MM.1S (cell line): ENCODE data around the gene MPDU1.

ENCODE experiments used
- DNase-seq: peaks from one replicate; pipeline ENCODE4 v3.0.0-alpha.2; 2015
- H2AFZ ChIP-seq: fragments of 300-600 bp; sonication (generic); 2 replicates; pipeline ENCODE4 v1.6.0; 2016; ENCODE audit warnings: antibody characterized with exemption, low read length
- H3F3A ChIP-seq: fragments of 300-600 bp; sonication (generic); 2 replicates; pipeline ENCODE4 v1.6.1; 2016; ENCODE audit warnings: mild to moderate bottlenecking, antibody characterized with exemption, low read length, moderate library complexity, mixed read lengths; ENCODE audit not compliant: insufficient read depth
- H3K27ac ChIP-seq: fragments of 300-600 bp; sonication (generic); 2 replicates; pipeline ENCODE4 v1.5.1; 2016; ENCODE audit warnings: mild to moderate bottlenecking, low read length
- H3K27me3 ChIP-seq: fragments of 300-600 bp; sonication (generic); replicated peaks from 2 replicates; pipeline ENCODE4 v1.6.0; 2016; ENCODE audit warnings: low read length; ENCODE audit not compliant: insufficient read depth
- H3K36me3 ChIP-seq: fragments of 300-600 bp; sonication (generic); replicated peaks from 2 replicates; pipeline ENCODE4 v1.6.1; 2016; ENCODE audit warnings: mild to moderate bottlenecking, low read length, mixed read lengths; ENCODE audit not compliant: insufficient read depth
- H3K4me1 ChIP-seq: fragments of 300-600 bp; sonication (generic); 2 replicates; pipeline ENCODE4 v1.6.1; 2016; ENCODE audit warnings: low read length, mixed read lengths
- H3K4me2 ChIP-seq: fragments of 300-600 bp; sonication (generic); 2 replicates; pipeline ENCODE4 v1.6.0; 2016; ENCODE audit warnings: low read depth, low read length
- H3K4me3 ChIP-seq: fragments of 300-600 bp; sonication (generic); 2 replicates; pipeline ENCODE4 v1.5.1; 2016; ENCODE audit warnings: low read length, mixed read lengths
- H3K79me2 ChIP-seq: fragments of 300-600 bp; sonication (generic); 2 replicates; pipeline ENCODE4 v1.6.1; 2016; ENCODE audit warnings: mixed run types, low read length, mixed read lengths
- H3K9ac ChIP-seq: fragments of 300-600 bp; sonication (generic); 2 replicates; pipeline ENCODE4 v1.6.1; 2016; ENCODE audit warnings: low read length, mixed read lengths
- H3K9me2 ChIP-seq: fragments of 300-600 bp; sonication (generic); replicated peaks from 2 replicates; pipeline ENCODE4 v1.6.1; 2016; ENCODE audit warnings: mild to moderate bottlenecking, low read length, mixed read lengths; ENCODE audit not compliant: insufficient read depth
- H3K9me3 ChIP-seq: fragments of 300-600 bp; sonication (generic); replicated peaks from 2 replicates; pipeline ENCODE4 v1.6.1; 2016; ENCODE audit warnings: mild to moderate bottlenecking, low read length, mixed read lengths; ENCODE audit not compliant: insufficient read depth
- H4K20me1 ChIP-seq: fragments of 300-600 bp; sonication (generic); 2 replicates; pipeline ENCODE4 v1.6.1; 2016; ENCODE audit warnings: mild to moderate bottlenecking, low read length, moderate library complexity, mixed read lengths; ENCODE audit not compliant: insufficient read depth
- CTCF ChIP-seq: fragments of 300-600 bp; sonication (generic); IDR thresholded peaks from 2 replicates; pipeline ENCODE4 v1.5.1; 2016; ENCODE audit warnings: antibody characterized with exemption, low read length, mixed read lengths
- EZH2 ChIP-seq: fragments of 300-600 bp; sonication (generic); optimal IDR thresholded peaks from 2 replicates; pipeline ENCODE3; 2017; ENCODE audit warnings: low read depth, mild to moderate bottlenecking, antibody characterized with exemption, low read length, mixed read lengths
- EZH2phosphoT487 ChIP-seq: fragments of 300-600 bp; sonication (generic); IDR thresholded peaks from 2 replicates; pipeline ENCODE4 v1.6.1; 2018; ENCODE audit warnings: antibody characterized with exemption, low read length

The MPDU1 gene

GRCh38 chr17:7589891-7590691 is 6.4 kb downstream of the MPDU1 start, which contains the start of gene SOX15:
Gene SOX15, minus strand, starts transcription at chr17:7590094. Its CDS starts 418 bp downstream, at chr17:7589676.
- Histone ChIP-seq H3K4me2 (no peak within 1 kb of the TSS), H3K9ac (no peak within 1 kb of the TSS), H3K27ac (no peak within 1 kb of the TSS), H3K9me2 (no peaks in the 10 kb centered on the region), H3F3A (0 out of 2 replicates have a peak, but pooled peaks cover 8% of the 10 kb centered on the region), H3K79me2 (peaks cover 15% of the 10 kb centered on the region), H3K4me3 (no peak within 1 kb of the TSS), H3K27me3 (no peaks in the 10 kb centered on the region), H3K4me1 (no peaks in the 10 kb centered on the region), H3K36me3 (no peaks in the 10 kb centered on the region), H2AFZ (no peak within 1 kb of the TSS), H4K20me1 (no peaks in the 10 kb centered on the region), H3K9me3 (no peaks in the 10 kb centered on the region)
- TF ChIP-seq EZH2phosphoT487 (no peak), EZH2 (no peak), CTCF (no peak)
- no peak for DNase-seq

- no peak for DNase-seq
- Histone ChIP-seq H4K20me1 (no peaks in the 10 kb centered on the region), H3F3A (0 out of 2 replicates have a peak, but pooled peaks cover 8% of the 10 kb centered on the region), H3K4me1 (no peaks in the 10 kb centered on the region), H3K9me2 (no peaks in the 10 kb centered on the region), H3K27ac (no peak overlapping the region), H3K9ac (no peak overlapping the region), H2AFZ (no peak overlapping the region), H3K79me2 (peaks cover 9% of the 10 kb centered on the region), H3K9me3 (no peaks in the 10 kb centered on the region), H3K4me2 (no peak overlapping the region), H3K36me3 (no peaks in the 10 kb centered on the region; the same call in 1 of the 2 replicates), H3K27me3 (no peaks in the 10 kb centered on the region), H3K4me3 (no peak overlapping the region)
- TF ChIP-seq EZH2: no peak
- TF ChIP-seq CTCF: no peak
- no peak for TF ChIP-seq EZH2phosphoT487
Observed at GRCh38 chr17:7590743-7591142, 7.1 kb downstream of the MPDU1 start.

- Histone ChIP-seq H3K27ac (no peak overlapping the region), H3K36me3 (no peaks in the 10 kb centered on the region; the same call in 1 of the 2 replicates), H3K9me3 (no peaks in the 10 kb centered on the region), H3K9ac (no peak overlapping the region), H3K27me3 (no peaks in the 10 kb centered on the region), H3K4me3 (no peak overlapping the region), H3K9me2 (no peaks in the 10 kb centered on the region), H3K79me2 (peaks cover 2% of the 10 kb centered on the region), H3F3A (0 out of 2 replicates have a peak, but pooled peaks cover 8% of the 10 kb centered on the region), H2AFZ (no peak overlapping the region), H3K4me2 (no peak overlapping the region), H3K4me1 (no peaks in the 10 kb centered on the region), H4K20me1 (no peaks in the 10 kb centered on the region)
- TF ChIP-seq EZH2: no peak
- no peak for TF ChIP-seq EZH2phosphoT487
- TF ChIP-seq CTCF: no peak
- DNase-seq: no peak
Observed at GRCh38 chr17:7591596-7591995, 7.9 kb downstream of the MPDU1 start.
